Ramos (cell line): Measurements from ENCODE around the gene SLC23A2.
"Not testable (repeated sequence)": the region's sequence is repeated elsewhere in the genome, so short reads cannot be mapped to it uniquely, and the experiment has no call there.

Source experiments
- in situ Hi-C: fragments of 300-500 bp; cut with MboI; formaldehyde crosslinking; loops from one replicate; pipeline ENCODE4 v1.14.3; 2022; ENCODE audit warnings: low sequenced_read_pairs; ENCODE audit not compliant: unreplicated experiment

SLC23A2 gene

GRCh38 chr20:5001174-5002076 is at the start of gene SLC23A2:
TSS of gene SLC23A2 (minus strand) at chr20:5001510. CDS start at chr20:4932562, 68,948 bp downstream.
- in situ Hi-C loops: no loop called here

- in situ Hi-C loops: no loop called here
Measured at GRCh38 chr20:5046656-5047339, 45.5 kb upstream of the SLC23A2 start.

GRCh38 chr20:5045906-5046305 is 44.6 kb upstream of the SLC23A2 start:
- in situ Hi-C loops: no loop called here

- in situ Hi-C loops: no loop called here
Measured at GRCh38 chr20:5044075-5044620, 42.8 kb upstream of the SLC23A2 start.

GRCh38 chr20:5041433-5041832 is 40.1 kb upstream of the SLC23A2 start:
- in situ Hi-C loops: no loop called here

GRCh38 chr20:5040345-5040744 is 39.0 kb upstream of the SLC23A2 start:
- in situ Hi-C loops: no loop called here

- in situ Hi-C loops: no loop called here
Measured at GRCh38 chr20:5039889-5040288, 38.6 kb upstream of the SLC23A2 start.

GRCh38 chr20:5039255-5039657 is 37.9 kb upstream of the SLC23A2 start:
- in situ Hi-C loops: no loop called here

- in situ Hi-C loops: no loop called here
Measured at GRCh38 chr20:5036828-5037227, 35.5 kb upstream of the SLC23A2 start.

GRCh38 chr20:5035518-5035917 is 34.2 kb upstream of the SLC23A2 start:
- in situ Hi-C loops: not testable (repeated sequence)

GRCh38 chr20:5033566-5033965 is 32.3 kb upstream of the SLC23A2 start:
- in situ Hi-C loops: no loop called here

GRCh38 chr20:5031701-5032100 is 30.4 kb upstream of the SLC23A2 start:
- in situ Hi-C loops: not testable (repeated sequence)

- in situ Hi-C loops: no loop called here
Measured at GRCh38 chr20:5031206-5031557, 29.9 kb upstream of the SLC23A2 start.

- in situ Hi-C loops: no loop called here
Measured at GRCh38 chr20:5030348-5031205, 29.3 kb upstream of the SLC23A2 start.

- in situ Hi-C loops: not testable (repeated sequence)
Measured at GRCh38 chr20:5028258-5029059, 27.1 kb upstream of the SLC23A2 start.

GRCh38 chr20:5024982-5025381 is 23.7 kb upstream of the SLC23A2 start:
- in situ Hi-C loops: no loop called here

- in situ Hi-C loops: no loop called here
Measured at GRCh38 chr20:5024103-5024502, 22.8 kb upstream of the SLC23A2 start.

- in situ Hi-C loops: not testable (repeated sequence)
Measured at GRCh38 chr20:5023171-5023570, 21.9 kb upstream of the SLC23A2 start.

GRCh38 chr20:5020760-5021159 is 19.4 kb upstream of the SLC23A2 start:
- in situ Hi-C loops: no loop called here
